SU-DHL-6 (cell line): ENCODE data around the gene CCDC194.

Source experiments
- CTCF ChIP-seq: fragments of 200-600 bp; sonication (generic); IDR thresholded peaks from one replicate; pipeline ENCODE4 v1.5.1; 2017; ENCODE audit warnings: antibody characterized with exemption, mild to moderate bottlenecking, low read length, moderate library complexity; ENCODE audit not compliant: insufficient read depth, poor library complexity, severe bottlenecking
- EZH2phosphoT487 ChIP-seq: fragments of 200-600 bp; sonication (generic), shearing (Covaris generic); conservative IDR thresholded peaks from 2 replicates; pipeline ENCODE4 v1.6.1; 2018; ENCODE audit warnings: mild to moderate bottlenecking, antibody characterized with exemption, low read length, moderate library complexity, mixed read lengths

- no peak for TF ChIP-seq CTCF
- no peak for TF ChIP-seq EZH2phosphoT487
These were observed 42.1 kb downstream of the CCDC194 start for GRCh38 chr19:17351815-17352435.
